HCEC 1CT (cell line): ENCODE data around the gene PON2.
"Not testable (repeated sequence)": the region's sequence is repeated elsewhere in the genome, so short reads cannot be mapped to it uniquely, and the experiment has no call there.

ENCODE experiments used
- DNase-seq: peaks from one replicate; pipeline ENCODE4 v3.0.0-alpha.2; 2017

Gene PON2

DNA sequence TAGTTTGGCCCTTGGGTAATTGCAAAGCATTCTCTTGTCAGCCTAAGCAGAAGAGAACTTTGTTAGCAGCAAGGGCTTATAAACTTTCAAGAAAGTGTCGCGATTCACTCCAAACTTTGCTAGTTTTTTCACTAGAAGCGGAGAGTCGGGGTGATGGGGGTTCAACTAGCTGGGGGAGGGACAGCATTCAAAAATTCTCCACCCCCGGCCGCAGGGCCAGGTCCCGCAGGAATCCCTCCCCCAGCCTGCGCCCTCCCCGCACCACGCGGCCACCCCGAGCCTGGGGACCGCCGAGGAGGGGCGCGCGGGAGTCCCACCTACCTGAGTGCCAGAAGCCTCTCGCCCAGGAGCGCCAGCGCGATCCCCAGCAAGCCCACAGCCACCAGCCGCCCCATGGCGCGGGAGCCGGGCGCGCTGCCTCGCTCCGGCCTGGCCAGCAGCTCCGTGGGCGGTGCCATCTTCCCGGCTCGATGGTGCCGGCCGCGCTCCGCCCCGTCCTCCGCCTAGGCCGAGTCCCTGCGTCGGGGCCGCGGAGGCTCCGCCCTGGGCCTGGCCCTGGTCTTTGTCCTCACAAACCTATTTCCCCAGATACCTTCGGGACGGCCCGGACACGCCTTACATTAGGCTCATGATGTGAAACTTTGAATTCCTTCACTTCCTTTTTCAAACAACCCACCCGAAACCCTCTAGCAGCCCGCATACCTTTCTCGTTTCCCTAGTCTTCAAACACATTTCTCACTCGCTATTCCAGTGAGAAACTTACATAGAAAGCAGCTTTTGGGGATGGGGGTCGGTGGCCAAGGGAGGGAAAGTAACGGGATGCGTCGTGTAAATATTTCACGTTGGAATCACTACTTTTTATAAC lies at the start of gene PON2:
Gene PON2, minus strand, starts transcription at position 472 of the 865 bp plus-strand sequence. Its CDS starts 77 bp downstream, at position 395.
- DNase-seq, result peak; percentile 78

DNA sequence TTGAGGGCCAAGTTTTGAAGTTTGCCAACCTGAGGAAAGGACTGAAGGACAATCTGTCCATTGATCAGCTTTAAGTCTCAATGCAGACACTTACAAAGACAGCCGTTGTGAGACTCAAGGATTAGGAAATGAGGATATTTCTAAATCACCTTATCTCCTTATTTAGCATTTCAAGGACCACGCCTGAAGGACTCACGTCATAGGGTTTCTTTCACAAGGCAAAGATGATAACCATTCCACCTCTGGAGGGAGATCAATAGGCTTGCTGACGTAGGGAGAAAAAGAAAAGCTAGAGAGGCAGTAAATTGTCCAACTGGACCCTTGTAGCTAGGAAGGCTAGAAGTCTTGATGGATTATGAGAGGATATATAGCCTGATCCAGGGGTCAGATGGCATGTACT lies 47.6 kb upstream of the PON2 start:
- DNase-seq, result no peak

DNA sequence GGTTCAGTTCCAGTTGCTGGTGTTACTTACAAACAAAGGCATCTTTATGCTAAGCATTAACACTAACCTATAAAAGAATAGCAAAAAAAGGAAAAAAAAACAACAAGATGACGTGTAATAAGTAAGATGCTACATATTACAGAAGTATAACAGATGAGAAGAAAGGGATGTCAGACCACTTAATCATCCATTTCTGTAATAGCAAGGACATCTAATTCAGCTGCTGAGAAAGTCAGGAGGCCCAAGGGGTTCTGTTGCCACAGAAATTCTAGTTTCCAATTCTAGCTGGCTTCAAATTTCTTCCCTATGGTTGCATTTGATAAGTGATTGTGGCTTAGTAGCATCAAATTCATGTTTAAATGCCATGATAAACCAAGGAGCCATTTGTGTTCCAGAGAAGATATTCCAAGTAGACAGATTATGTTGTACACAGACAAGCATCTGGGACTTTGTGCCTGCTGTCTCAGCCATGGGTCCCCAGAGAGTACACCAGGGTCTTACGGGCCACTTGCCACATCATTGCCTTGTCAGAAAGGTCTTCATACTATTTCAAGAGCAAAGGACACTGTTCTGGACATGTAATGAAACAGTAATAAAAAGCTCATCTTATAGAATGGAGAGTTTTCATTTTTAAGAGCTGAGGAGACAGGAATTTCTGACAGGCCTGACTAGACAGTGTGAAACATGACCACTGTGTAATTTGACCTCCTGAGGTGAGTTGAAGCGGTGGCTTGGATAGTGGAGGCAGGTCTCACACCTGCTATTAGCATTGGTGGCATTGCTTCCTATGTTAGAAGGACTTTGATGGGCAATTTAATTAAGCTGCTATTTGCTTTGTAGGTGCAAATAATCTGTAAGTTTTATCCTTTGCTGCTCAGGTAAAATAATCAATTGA lies 46.7 kb upstream of the PON2 start:
- no peak for DNase-seq

DNA sequence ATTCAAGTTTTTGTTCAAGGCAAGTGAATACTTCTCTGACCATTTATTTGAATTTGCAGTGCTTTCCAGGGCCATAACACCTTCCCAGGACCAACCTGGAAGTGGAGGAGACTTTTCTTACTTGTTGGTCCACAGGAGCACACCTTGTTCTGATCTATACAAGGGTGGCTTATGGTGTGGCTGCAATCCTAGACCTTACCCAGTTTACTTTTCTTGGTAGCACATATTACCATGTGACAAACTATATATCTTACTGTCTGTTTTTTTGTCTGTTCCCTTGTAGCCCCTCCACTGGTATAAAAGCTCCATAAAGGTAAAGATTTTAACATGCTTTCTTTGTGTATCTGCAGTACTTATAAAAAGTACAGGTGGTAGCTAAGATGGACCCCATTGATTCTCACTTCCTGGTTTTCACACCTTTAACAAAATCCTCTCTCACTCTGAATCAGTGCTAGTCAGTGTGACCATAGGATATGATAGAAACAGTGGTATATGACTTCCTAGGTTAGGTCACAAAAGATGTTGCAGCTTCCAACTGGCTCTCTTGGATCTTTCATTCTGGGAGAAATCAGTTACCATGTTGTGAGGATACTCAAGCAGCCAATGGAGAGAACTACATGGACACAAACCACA lies 45.3 kb upstream of the PON2 start:
- DNase-seq, result no peak

DNA sequence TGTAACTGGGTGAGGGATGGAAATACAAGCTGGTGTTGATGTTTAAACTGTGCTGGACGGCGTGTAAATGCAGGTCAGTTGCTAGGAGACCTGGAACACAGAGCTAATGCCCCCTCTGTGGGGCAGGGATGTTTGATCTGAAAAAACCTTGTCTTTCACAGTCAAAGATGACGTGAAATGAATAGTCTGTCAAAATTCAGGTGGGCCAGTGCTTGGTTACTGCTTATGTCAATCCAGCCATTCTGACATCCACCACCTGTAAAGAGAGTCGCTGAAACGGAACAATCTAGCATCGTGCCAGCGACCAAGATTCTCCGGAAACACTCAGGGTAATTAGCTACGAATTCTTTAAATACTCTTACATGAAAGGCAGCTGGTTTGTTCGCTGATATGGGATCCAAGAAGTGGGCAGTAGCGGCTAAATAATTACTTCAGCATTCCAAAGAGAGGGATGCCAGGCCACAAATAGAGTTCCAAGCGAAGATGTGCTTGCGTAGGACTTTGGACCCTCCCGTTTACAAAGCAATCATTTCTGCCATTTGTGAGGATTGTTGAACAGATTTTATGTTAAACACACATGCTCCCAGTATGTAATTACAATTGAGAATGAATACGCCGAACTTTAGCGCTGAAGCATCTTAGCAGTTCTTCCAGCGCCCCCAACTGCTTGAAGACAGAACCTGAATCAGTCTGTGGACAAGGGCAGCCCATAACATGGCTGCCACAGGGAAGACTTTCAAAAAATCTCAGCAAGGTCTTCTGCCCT lies 43.6 kb upstream of the PON2 start:
- DNase-seq, result peak; percentile 35

DNA sequence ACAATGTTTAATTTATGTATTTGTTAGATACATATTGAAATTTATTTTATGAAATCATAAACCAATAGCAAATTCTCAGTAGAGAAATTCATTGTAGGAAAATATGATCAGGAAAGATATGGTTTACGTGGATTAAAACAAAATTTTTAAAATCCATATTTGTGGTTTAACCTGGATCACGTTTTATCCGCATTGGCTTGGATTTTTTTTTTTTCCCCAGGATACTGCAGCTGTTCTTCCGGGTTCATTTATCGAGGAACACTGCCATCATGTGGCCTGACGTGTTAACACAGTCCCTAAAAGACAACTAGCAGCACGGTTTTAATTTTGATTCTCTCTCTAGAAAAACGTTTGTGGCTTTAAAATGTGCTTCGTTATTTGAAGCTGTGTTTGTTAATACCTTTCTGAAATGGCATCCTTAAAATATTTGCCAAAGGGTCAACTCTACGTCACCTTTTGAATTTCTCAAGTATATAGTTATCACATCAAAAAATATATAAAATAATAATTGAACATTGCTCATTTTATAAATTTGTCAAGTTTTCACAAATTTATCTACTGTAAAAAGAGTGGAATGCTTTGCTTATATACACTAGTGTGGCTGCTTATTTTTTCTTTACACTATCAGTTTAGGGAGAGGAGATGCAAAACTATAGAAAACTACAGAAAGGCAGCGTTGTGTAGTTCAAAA lies 42.2 kb upstream of the PON2 start:
- DNase-seq, result peak; percentile 55

DNA sequence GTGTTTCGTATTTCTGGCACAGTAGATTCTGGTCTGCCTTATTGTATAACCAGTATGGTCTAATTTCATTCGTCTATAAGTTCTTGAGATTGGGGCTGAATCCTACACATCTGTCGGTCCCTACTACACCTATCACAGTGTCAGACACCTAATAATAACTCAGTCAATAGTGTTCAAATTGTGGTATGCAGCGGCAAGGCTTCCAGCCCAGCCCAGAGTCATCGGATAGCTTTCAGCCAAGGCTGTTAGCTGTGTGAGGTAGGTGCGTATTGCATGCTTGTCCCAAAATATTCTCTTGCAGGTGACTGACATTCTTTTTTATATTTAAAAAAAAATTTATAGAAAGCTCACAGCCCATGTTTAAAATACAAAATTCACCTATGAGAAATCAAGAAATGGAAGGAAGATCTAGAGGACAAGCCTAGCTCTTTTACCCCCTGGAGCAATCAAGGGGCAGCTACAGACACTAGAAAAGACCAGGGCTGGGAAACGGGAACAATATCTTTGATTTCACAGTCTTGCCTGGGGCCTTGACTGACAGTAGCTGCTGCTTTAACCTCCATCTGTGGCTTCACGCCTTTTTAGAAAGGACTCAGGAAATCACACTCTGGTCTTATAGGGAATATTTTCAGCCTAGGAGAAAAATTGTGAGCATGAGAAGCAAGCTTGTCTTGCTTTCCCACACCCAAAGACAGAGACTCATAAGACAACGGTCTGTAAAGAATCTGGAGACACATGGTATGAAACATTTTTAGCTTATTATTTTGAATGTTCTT lies 41.4 kb upstream of the PON2 start:
- no peak for DNase-seq

DNA sequence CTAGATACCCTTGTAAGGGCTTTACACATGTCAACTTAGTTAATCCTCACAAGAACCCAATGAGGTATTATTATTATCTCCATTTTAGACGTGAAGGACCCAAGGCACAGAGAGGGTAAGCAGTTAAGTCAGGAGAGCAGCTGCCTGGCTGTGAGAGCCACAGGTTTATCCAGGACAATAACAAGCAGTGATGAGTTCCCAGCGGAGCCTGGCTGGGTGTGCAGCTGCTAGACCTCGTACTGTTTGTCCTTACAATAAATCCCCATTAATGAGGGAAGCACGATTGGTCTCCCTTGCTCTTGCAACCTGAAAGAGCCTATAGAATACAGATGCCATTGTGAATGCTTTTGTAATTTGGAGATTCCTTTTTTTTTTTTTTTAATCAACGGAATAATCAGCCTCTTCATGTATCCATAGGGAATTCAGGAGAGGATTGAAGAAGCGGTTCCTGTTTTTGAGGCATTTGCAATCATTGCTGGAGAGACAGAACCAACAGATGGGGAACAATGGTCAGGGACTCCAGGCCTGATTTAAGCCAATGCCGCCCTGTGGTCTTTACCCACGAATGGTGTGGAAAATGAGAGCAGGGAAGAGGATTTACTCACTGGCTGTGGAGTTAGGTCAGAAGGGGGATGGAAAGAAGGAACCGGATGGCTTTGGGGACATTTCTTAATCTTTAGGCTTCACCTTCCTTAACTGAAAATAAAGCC lies 38.6 kb upstream of the PON2 start:
- DNase-seq, result no peak

DNA sequence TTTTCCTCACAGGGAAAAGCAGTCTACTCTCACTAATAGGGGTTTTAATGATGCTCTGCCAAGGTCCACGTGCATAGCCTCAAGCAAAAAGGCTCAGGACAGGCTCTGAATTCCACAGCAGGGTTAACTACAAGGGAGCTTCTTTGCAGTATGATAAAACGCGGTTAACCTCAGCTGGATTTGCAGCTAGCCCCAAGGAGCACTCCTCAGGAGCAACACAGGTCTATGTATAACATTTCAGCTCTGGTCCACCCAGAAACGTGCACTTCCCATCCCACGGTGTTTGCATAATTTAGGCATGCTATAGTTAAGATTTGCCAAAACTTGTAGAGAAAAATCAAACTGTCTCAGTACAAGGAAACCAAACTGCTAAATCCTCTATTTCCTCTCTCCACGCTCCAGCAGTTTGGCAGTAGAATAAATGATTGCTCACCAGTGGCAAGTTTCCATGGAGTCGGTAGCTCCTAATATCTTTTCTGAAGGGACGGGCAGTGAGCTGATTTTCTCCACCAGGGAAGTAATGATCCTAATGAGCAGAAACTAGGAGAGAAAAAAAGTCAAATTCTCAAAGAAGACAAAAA lies 37.8 kb upstream of the PON2 start:
- DNase-seq, result peak; percentile 30

DNA sequence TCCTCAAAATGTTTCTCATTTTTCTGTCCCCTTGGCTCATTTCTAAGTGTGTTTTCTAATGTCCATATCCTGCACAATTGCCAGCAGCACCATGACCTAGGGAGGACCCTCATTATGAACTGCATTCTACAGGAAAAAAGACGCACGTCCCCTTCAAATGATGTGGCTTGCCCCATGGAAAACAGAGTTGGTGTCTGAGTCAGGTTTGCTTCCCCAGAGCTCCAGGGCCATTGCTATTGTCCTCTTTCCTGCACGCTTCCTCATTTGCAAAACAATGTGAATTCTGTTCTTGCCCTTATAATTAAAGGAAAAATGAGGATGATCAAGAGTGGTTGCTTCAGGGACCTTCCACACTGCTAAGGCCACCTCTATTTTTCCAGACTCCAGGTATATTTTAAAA lies 36.2 kb upstream of the PON2 start:
- DNase-seq, result no peak

DNA sequence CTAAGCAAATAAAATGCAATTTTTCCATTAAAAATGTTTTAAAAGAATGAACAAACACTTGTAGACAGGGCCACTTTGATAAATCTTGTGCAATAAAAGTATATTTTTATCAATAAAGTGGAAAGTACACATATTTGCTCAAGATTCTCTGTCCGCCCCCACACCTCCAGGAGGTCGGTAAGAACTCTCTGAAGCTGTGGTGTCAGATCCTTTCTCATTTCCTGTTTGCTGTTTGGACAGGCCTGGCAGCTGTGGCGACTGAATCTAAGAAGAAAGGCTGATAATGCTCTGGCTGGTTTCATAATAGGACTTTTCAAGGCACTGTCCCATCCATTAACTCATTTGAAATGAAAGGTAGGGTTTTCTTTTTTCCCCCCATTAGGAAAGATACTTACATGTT lies 35.6 kb upstream of the PON2 start:
- DNase-seq, result peak; percentile 42

DNA sequence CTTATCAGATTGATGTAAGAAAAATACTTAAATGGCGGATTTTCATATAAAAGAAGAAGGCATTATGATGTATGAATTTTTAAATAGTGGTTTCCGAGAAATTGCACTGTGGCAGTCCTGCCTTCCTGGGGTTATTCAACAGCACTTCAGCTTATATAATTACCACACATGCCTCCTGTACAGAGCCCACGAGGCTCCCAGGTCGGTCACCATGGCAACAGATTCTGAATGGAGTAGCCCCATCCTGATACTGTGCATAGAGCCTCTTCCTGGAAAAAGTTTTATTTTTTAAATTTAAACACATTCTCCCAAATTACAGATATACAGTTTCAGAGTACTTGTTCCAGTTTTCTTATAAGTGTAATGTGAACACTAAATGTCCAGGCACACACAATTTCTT lies 35.0 kb upstream of the PON2 start:
- no peak for DNase-seq

DNA sequence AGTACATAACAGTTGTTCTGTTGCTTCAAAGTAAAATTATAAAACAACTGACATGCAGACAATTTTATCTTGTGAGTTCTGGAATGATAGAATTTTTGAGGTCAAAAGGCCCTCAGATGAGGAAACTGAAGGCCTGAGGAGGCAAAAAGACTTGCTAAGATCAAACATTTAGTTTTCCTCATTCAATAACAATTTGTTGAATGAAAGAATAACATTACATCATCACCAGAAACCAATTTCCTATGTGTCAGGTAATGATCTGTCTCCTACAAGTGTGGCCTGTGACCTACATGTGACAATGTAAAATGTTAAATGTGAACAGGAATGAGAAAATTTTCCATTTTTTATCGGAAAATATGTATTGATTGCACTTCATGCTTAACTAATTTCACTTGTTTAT lies 34.4 kb upstream of the PON2 start:
- no peak for DNase-seq

DNA sequence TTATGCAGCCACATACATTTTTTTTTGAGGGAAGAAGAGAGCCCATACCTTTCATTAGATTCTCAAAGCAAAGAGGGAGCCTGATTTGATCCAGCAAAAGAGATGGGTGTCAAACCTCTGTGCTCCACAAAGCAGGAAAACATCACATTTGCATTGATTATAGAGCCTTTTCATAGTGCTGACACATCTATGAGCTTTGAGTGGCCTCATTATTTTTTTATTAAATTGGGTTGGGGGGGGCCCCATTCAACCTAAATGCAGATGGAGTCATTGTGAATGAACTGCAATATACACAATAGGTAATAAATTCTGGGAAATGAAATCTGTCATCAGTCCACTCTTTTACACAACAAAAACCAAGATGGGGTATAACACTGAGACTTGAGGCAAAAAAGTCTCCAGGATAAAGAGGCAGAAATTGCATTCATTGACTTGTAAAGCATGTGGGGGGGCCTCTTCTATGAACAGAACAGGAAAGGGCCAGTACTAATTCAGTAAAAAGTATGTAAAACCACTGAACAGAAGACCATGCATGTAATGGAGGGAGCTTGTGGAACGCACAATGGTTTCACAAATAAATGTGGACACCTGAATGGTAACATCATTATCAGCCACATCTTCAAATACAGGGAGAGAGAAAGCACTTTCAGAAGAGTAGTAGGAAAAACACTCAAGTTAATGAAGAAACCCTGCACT lies 33.2 kb upstream of the PON2 start:
- DNase-seq, result no peak

DNA sequence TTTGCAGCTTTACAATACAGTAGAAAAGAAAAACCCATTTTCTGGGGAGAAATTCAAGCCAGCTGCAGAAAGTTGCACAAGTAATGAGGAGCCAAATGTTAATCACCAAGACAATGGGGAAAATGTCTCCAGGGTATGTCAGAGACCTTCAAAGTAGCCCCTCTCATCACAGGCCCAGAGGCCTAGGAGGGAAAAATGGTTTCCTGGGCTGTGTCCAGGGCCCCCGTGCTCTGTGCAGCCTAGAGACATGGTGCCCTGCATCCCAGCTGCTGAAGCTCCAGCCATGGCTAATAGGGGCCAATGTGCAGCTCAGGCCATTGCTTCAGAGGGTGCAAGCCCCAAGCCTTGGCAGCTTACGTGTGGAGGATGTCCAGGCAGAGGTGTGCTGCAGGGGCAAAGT lies 25.8 kb upstream of the PON2 start:
- DNase-seq, result not testable (repeated sequence)

DNA sequence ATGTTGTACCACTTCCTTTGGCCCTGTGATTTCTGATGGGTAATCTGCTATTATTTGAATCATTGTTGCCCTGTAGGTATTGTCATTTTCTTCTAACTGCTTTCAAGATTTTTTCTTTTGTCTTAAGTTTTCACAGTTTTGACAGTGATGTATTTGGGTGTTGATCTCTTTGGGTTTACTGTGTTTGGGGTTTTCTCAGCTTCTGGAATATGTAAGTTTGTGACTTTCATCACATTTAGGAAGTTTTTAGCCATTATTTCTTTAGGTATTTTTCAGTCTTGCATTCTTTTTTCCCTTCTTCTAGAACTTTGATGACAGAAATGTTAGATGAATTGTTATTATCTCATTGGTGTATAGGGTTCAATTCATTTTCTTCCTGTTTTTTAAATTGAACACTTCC lies 23.1 kb upstream of the PON2 start:
- DNase-seq, result no peak

DNA sequence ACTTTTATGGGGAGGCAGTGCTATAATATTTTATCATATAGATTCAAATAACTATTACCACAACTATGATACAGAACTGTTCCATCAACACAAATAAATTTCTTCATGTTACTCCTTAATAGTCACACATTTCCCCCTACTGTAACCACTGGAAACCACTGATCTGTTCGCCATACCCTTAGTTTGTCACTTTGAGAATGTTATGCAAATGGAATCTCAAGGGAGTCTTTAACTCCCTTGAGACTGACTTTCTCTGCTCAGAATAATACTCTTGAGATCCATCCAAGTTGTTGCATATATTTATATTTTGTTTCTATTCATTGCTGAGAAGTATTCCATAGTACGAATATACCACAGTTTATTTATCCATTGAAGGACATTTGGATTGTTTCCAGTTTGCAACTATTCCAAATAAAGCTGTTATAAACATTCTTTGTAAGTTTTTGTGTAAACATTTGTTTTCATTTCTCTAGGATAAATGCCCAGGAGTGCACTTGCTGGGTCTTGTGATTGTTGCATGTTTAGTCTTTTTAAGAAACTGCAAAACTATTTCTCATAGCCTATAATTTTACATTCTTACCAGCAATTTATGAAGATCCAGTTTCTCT lies 19.7 kb upstream of the PON2 start:
- DNase-seq, result no peak

DNA sequence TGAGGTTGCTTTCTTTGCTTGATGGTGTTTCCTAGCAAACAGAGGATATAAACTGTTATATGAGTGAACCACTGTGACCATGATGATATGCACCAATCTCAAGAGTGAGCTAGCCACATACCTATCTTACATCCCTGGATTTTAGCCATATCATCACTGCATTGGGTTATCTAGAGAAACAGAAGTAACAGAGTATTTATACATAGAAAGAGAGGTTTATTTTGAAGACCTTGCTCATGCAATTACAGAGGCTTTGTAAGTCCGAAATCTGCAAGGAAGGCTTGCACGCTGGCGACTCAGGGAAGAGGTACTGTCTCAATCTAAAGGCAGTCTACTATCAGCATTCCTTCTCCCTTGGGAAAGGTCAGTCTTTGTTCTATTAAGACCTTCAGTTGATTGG lies 11.8 kb upstream of the PON2 start:
- DNase-seq, result no peak

DNA sequence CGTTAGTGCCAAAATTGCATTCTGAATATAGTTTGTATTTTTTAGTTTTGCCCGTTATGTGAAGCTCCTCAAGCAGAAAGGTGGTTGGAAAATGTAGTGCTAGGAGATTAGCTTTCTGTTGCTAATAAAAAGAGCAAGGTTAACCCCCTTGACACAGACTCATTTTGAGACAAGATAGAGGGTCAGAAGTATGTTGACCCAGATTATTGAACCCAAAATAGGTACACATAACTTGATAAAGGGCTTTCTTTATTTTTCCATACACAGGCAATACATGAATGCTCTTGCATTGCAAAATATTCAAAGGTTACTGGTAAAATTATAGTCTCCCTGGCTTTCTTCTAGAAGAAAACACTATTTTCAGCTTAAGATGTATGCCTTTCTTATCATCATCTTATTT lies 10.0 kb upstream of the PON2 start:
- no peak for DNase-seq
